OCI-LY3 (cell line): Measurements from ENCODE around the gene SH3PXD2A.

Source experiments
- CTCF ChIP-seq: fragments of 200-600, 300-600 bp; sonication (generic); IDR thresholded peaks from 2 replicates; pipeline ENCODE4 v1.5.1; 2014; ENCODE audit warnings: antibody characterized with exemption, low read length, low read depth
- EZH2phosphoT487 ChIP-seq: fragments of 200-600 bp; shearing (Covaris generic); IDR thresholded peaks from 2 replicates; pipeline ENCODE4 v1.6.1; 2018; ENCODE audit warnings: antibody characterized with exemption, mixed run types, low read depth

- TF ChIP-seq CTCF (no peak), EZH2phosphoT487 (no peak)
These were observed 7.4 kb downstream of the SH3PXD2A start for GRCh38 chr10:103847909-103848468.
